Measurements from ENCODE around the gene ASTE1. TPM values are rescaled to one million over a fixed set of nuclear protein-coding genes. Genes with fewer than 3 reads are reported as not detected.

The ASTE1 gene
- total and polyA plus RNA-seq, 9 of the 15 experiments (the other 6 are each of a cell fraction or from before 2014, with no cell fraction given), result 3.5 to 12.1 (median 6.9) TPM

- TF ChIP-seq COPS2 (conservative IDR thresholded peaks at IDR 0.05) (no peak), ZNF165 (CRISPR knock-in tag; IDR thresholded peaks at IDR 0.05; ENCODE audit: borderline replicate concordance) (no peak), ZNF239 (CRISPR knock-in tag; IDR thresholded peaks at IDR 0.05) (no peak), E2F5 (CRISPR knock-in tag; IDR thresholded peaks at IDR 0.05) (no peak), HCFC1 (IDR thresholded peaks at IDR 0.05; ENCODE audit: low read depth, low read length) (no peak), ZKSCAN3 (CRISPR knock-in tag; IDR thresholded peaks at IDR 0.05) (no peak), SREBF1 (IDR thresholded peaks at IDR 0.05; ENCODE audit: borderline replicate concordance, low read depth, low read length) (no peak), TBL1XR1 (IDR thresholded peaks at IDR 0.05; ENCODE audit: low read length in 2 of 2) (no peak)
Measured at GRCh38 chr3:131007782-131008181, 18.8 kb downstream of the ASTE1 start (continued).

GRCh38 chr3:131007256-131007655 is 19.4 kb downstream of the ASTE1 start:
- Histone ChIP-seq H3K27me3 (ENCODE audit: control insufficient read depth in 2 of 2, insufficient read depth in 2 of 2, low read length in 2 of 2) (no peaks in the 10 kb centered on the region), H3K4me2 (ENCODE audit: insufficient read depth, low read length) (no peak overlapping the region), H3K4me3 (no peak overlapping the region), H3K27ac (ENCODE audit: extremely low read depth, low read depth, low read length) (no peak overlapping the region), H3K79me2 (ENCODE audit: control insufficient read depth, insufficient read depth, low read length) (no peaks in the 10 kb centered on the region), H4K20me1 (replicated peaks; ENCODE audit: control insufficient read depth, insufficient read depth, low read length) (no peaks in the 10 kb centered on the region), H3K9ac (ENCODE audit: insufficient read depth in 1 of 2, low read depth in 2 of 2, low read length in 2 of 2) (no peak overlapping the region), H3K36me3 (ENCODE audit: control insufficient read depth, insufficient read depth, low read length) (peaks cover 27% of the 10 kb centered on the region; the same call in 2 of the 3 replicates), H3K9me3 (replicated peaks; ENCODE audit: control insufficient read depth, insufficient read depth, low read depth, low read length) (no peaks in the 10 kb centered on the region), H3K9me1 (ENCODE audit: control insufficient read depth, insufficient read depth, low read length) (no peaks in the 10 kb centered on the region), H3K4me1 (replicated peaks in 1 of 2; ENCODE audit: control insufficient read depth in 2 of 2, insufficient read depth in 2 of 2, low read length in 2 of 2) (no peaks in the 10 kb centered on the region), H2AFZ (ENCODE audit: low read depth, low read length) (no peak overlapping the region)
- CTCF ChIA-PET (ENCODE audit: low intra/inter-chr PET ratio), result no interaction called here
- in situ Hi-C loops (cut with MboI), result no loop called here
- intact Hi-C loops (cut with micrococcal nuclease), result no loop called here
- FAIRE-seq, result no peak
- no TSS peak for BruUV-seq (replicated peaks)
- WGBS (ENCODE audit: insufficient coverage, low coverage, missing lambda C conversion rate), result 100% methylated on average over 2 of the region's 2 CpGs
- POLR2A ChIA-PET, result no interaction called here
- no peak for DNase-seq (ENCODE audit: extremely low read depth in 1 of 4, low spot score in 3 of 4)
- no peak for ATAC-seq
- TF ChIP-seq SAP30 (IDR thresholded peaks at IDR 0.05; ENCODE audit: borderline replicate concordance, insufficient read depth, low read depth, low read length, poor library complexity, severe bottlenecking) (no peak), MEIS2 (IDR thresholded peaks at IDR 0.05; ENCODE audit: partially characterized antibody) (no peak), ZNF232 (CRISPR knock-in tag; IDR thresholded peaks at IDR 0.05) (no peak), RFX1 (IDR thresholded peaks at IDR 0.05) (no peak), PATZ1 (CRISPR knock-in tag; IDR thresholded peaks at IDR 0.05; ENCODE audit: borderline replicate concordance) (no peak), HIVEP1 (CRISPR knock-in tag; IDR thresholded peaks at IDR 0.05) (no peak), FOXA1 (IDR thresholded peaks at IDR 0.05; ENCODE audit: borderline replicate concordance) (no peak), ZNF592 (IDR thresholded peaks at IDR 0.05) (no peak), SRSF9 (IDR thresholded peaks at IDR 0.05; ENCODE audit: borderline replicate concordance, low read depth, low read length) (no peak)

All from K562 (cell line).